Measurements from ENCODE around the gene IFIT1. TPM values are rescaled to one million over a fixed set of nuclear protein-coding genes. Genes with fewer than 3 reads are reported as not detected.
A peak's percentile ranks its signal among the peaks of the same experiment; 100 is the strongest.

Gene IFIT1, protein sequence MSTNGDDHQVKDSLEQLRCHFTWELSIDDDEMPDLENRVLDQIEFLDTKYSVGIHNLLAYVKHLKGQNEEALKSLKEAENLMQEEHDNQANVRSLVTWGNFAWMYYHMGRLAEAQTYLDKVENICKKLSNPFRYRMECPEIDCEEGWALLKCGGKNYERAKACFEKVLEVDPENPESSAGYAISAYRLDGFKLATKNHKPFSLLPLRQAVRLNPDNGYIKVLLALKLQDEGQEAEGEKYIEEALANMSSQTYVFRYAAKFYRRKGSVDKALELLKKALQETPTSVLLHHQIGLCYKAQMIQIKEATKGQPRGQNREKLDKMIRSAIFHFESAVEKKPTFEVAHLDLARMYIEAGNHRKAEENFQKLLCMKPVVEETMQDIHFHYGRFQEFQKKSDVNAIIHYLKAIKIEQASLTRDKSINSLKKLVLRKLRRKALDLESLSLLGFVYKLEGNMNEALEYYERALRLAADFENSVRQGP
- total RNA-seq: 10 to 100 TPM in 2 of 4 donors, 1 to 10 TPM in 2; 1.1 to 18.5 (median 9.4) TPM

DNA sequence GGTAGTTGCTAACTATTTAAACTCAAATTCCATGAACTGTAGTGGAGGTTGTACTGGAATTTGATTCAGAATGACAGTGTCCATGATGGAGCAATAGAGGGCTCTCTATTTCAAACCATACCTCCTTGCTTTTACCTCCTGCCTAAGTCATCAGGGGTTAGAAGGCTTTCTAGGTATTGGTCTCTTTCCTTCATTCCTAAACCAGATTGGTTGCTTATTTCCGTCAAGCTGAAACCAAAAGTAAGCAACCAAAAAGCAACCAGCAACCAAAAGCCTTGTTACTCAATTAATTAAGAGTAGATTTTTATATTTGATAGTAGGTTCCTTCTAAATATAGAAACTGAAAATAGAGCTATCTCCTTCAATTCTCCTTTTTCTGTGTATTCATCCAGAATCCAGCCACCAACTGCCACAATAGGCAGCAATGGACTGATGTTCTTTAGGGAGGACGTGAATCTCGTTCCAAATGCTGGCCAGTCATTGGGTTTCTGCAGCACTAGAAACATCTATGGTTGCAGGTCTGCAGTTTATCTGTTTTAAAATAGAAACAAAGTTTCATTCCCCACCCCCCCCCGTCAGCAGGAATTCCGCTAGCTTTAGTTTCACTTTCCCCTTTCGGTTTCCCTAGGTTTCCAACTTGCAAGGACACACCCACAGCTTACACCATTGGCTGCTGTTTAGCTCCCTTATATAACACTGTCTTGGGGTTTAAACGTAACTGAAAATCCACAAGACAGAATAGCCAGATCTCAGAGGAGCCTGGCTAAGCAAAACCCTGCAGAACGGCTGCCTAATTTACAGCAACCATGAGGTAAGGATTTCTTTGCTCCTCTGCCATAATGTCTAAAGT lies at the start of gene IFIT1:
Gene IFIT1, plus strand, starts transcription at position 717 of the 850 bp plus-strand sequence. Its CDS starts 90 bp downstream, at position 807.
- 4 to 6% methylated on average over 6 to 8 of the region's 8 CpGs for WGBS, 2 donors (ENCODE audit: low coverage in 1 of 2)
- intact Hi-C loops (cut with DNase I; ENCODE audit: low total_unique reads): loop anchor here (5.0 kb wide), 1 partner anchor 65 kb away; the partner anchor contains the start of gene IFIT3
- TF ChIP-seq POLR2AphosphoS5 (IDR thresholded peaks at IDR 0.05): peak; percentile 65 to 70 (median 67)
- TF ChIP-seq, protein P1, sequence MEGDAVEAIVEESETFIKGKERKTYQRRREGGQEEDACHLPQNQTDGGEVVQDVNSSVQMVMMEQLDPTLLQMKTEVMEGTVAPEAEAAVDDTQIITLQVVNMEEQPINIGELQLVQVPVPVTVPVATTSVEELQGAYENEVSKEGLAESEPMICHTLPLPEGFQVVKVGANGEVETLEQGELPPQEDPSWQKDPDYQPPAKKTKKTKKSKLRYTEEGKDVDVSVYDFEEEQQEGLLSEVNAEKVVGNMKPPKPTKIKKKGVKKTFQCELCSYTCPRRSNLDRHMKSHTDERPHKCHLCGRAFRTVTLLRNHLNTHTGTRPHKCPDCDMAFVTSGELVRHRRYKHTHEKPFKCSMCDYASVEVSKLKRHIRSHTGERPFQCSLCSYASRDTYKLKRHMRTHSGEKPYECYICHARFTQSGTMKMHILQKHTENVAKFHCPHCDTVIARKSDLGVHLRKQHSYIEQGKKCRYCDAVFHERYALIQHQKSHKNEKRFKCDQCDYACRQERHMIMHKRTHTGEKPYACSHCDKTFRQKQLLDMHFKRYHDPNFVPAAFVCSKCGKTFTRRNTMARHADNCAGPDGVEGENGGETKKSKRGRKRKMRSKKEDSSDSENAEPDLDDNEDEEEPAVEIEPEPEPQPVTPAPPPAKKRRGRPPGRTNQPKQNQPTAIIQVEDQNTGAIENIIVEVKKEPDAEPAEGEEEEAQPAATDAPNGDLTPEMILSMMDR (IDR thresholded peaks at IDR 0.05): no peak
- no peak for TF ChIP-seq POLR2A (IDR thresholded peaks at IDR 0.05)
- TF ChIP-seq EP300 (IDR thresholded peaks at IDR 0.05; ENCODE audit: low read depth): no peak
- DNase-seq: peak; percentile 59
- H3K4me3 ChIP-seq: peak within 1 kb of the TSS; percentile 24 to 56 (median 38)
- H3K27me3 ChIP-seq: no peaks in the 10 kb centered on the region
- H3K9me3 ChIP-seq: no peaks in the 10 kb centered on the region
- in situ Hi-C loops (cut with MboI; ENCODE audit: low pct_ligation_motif_present in 1 of 4, low pct_unique_long_range_greater_than_20kb in 1 of 4, low sequenced_read_pairs in 3 of 4): no loop called here
- no peaks in the 10 kb centered on the region for H3K36me3 ChIP-seq
- peaks cover 8 to 27% (median 21%) of the 10 kb centered on the region in 4 donors for H3K4me1 ChIP-seq
- H3K27ac ChIP-seq: peak within 1 kb of the TSS; percentile 59 to 90 (median 78)

DNA sequence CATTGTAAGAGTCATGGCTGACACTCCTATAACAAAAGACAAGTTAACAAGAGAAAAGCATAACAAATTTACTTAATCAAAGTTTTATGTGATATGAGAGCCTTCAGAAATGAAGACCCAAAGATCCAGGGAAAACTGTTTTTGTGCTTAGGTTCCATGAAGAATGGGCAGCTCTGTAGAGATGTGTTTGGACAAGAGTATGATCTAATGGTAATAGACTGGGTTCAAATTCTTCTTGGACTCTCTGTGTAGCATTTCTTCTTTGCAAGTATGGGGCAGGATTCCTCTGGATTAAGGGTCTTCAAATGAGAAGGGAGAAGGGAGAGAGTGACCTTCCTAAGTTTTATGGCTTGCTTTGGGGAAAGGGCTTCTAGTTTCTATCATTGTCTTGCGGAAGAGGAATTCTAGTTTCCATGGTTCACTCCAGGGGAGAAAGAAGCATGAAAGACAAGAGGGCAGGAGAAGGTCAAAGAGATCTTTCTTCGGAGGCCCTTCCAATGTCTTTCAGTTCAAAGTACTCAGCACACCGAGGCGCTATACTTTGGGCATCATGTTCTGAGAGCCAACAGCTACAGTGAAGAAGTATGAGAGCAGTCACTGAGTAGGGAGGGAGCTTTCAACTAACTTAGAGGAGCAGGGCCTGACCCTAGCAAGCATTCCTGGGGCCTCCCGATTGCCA lies 49.2 kb upstream of the IFIT1 start:
- in situ Hi-C loops (cut with MboI; ENCODE audit: low pct_ligation_motif_present in 1 of 4, low pct_unique_long_range_greater_than_20kb in 1 of 4, low sequenced_read_pairs in 3 of 4) (no loop called here), intact Hi-C loops (cut with DNase I; ENCODE audit: low total_unique reads) (no loop called here)
- WGBS, 2 donors (ENCODE audit: low coverage in 1 of 2): 84 to 88% methylated on average over 4 to 5 of the region's 5 CpGs
- Histone ChIP-seq H3K27ac (no peak overlapping the region), H3K4me1 (peaks cover 0 to 13% (median 7%) of the 10 kb centered on the region in 4 donors), H3K9me3 (no peaks in the 10 kb centered on the region), H3K4me3 (no peak overlapping the region), H3K36me3 (peaks cover 0 to 11% (median 0%) of the 10 kb centered on the region in 4 donors), H3K27me3 (no peaks in the 10 kb centered on the region)
- TF ChIP-seq POLR2A (IDR thresholded peaks at IDR 0.05): no peak
- TF ChIP-seq, protein P1 (IDR thresholded peaks at IDR 0.05): no peak
- no peak for TF ChIP-seq EP300 (IDR thresholded peaks at IDR 0.05; ENCODE audit: low read depth)
- no peak for TF ChIP-seq POLR2AphosphoS5 (IDR thresholded peaks at IDR 0.05)
- DNase-seq: no peak

DNA sequence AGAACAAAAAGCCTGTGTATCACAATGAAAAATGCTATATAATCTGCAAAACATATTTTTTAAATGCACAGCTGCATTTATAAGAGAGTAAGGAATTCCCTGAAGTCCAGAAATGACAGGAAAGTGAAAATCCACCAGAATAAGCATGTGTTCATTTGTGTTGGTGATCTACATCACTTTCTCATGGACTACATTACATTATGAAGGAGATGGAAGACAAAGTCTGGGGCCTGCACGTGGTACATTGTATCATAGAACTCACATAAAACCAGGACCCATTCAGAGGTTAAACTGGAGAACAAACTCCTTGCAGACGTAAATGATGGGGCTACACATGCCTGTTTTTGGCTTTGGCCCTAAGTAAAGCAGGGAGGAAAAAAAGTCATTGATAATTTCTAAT lies 48.3 kb upstream of the IFIT1 start:
- 82 to 93% methylated on average over 2 of the region's 2 CpGs for WGBS, 2 donors (ENCODE audit: low coverage in 1 of 2)
- Histone ChIP-seq H3K27ac (no peak overlapping the region), H3K9me3 (no peaks in the 10 kb centered on the region), H3K36me3 (peaks cover 0 to 5% (median 0%) of the 10 kb centered on the region in 4 donors), H3K27me3 (no peaks in the 10 kb centered on the region), H3K4me1 (peaks cover 0 to 13% (median 7%) of the 10 kb centered on the region in 4 donors), H3K4me3 (no peak overlapping the region)
- TF ChIP-seq EP300 (IDR thresholded peaks at IDR 0.05; ENCODE audit: low read depth) (no peak), POLR2A (IDR thresholded peaks at IDR 0.05) (no peak), POLR2AphosphoS5 (IDR thresholded peaks at IDR 0.05) (no peak)
- TF ChIP-seq, protein P1 (IDR thresholded peaks at IDR 0.05): no peak
- in situ Hi-C loops (cut with MboI; ENCODE audit: low pct_ligation_motif_present in 1 of 4, low pct_unique_long_range_greater_than_20kb in 1 of 4, low sequenced_read_pairs in 3 of 4) (no loop called here), intact Hi-C loops (cut with DNase I; ENCODE audit: low total_unique reads) (no loop called here)
- DNase-seq: no peak

All from transverse colon (tissue), 4 donors.